GM10266 (cell line): ENCODE results near the gene COL16A1.

ENCODE experiments used
- DNase-seq: peaks from one replicate; pipeline ENCODE4 v3.0.0; 2012; ENCODE audit errors: extremely low spot score
- TF ChIP-seq, protein P1 (sequence below): IDR thresholded peaks from 2 replicates; pipeline ENCODE4 v1.5.1; 2012; ENCODE audit warnings: mild to moderate bottlenecking, low read depth; ENCODE audit not compliant: control insufficient read depth, insufficient read depth; ENCODE audit errors: missing control alignments

The COL16A1 gene

DNA sequence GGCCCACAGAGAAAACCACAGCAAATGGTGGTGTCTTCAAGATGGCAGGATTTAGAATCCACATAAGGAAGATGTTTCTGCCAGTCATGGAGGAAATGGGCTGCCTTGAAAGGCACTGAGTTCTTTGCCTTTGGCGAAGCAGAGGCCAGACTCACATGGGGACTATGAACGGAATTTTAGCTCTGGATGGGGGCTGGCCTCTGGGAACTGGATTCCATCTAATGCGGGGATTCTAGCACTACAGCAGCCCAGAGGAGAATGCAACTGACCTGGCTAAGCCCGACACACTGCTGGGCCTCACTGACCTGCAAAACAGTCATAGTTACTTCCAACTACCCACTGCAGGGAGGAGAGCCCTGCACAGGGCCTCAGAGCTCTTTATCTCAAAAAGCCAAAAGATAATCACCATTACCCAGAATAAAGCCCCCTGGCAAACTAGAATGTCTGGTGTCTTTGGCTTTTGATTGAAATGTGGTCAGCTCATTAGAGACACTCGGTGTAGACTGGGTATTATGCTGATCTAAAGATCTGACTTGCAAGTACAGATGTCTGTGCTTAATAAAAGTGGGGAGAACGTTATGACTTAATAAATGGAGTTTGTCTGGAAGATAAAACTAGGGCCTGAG lies 74.8 kb downstream of the COL16A1 start:
- DNase-seq, result no peak
- TF ChIP-seq, protein P1, sequence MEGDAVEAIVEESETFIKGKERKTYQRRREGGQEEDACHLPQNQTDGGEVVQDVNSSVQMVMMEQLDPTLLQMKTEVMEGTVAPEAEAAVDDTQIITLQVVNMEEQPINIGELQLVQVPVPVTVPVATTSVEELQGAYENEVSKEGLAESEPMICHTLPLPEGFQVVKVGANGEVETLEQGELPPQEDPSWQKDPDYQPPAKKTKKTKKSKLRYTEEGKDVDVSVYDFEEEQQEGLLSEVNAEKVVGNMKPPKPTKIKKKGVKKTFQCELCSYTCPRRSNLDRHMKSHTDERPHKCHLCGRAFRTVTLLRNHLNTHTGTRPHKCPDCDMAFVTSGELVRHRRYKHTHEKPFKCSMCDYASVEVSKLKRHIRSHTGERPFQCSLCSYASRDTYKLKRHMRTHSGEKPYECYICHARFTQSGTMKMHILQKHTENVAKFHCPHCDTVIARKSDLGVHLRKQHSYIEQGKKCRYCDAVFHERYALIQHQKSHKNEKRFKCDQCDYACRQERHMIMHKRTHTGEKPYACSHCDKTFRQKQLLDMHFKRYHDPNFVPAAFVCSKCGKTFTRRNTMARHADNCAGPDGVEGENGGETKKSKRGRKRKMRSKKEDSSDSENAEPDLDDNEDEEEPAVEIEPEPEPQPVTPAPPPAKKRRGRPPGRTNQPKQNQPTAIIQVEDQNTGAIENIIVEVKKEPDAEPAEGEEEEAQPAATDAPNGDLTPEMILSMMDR, result no peak

DNA sequence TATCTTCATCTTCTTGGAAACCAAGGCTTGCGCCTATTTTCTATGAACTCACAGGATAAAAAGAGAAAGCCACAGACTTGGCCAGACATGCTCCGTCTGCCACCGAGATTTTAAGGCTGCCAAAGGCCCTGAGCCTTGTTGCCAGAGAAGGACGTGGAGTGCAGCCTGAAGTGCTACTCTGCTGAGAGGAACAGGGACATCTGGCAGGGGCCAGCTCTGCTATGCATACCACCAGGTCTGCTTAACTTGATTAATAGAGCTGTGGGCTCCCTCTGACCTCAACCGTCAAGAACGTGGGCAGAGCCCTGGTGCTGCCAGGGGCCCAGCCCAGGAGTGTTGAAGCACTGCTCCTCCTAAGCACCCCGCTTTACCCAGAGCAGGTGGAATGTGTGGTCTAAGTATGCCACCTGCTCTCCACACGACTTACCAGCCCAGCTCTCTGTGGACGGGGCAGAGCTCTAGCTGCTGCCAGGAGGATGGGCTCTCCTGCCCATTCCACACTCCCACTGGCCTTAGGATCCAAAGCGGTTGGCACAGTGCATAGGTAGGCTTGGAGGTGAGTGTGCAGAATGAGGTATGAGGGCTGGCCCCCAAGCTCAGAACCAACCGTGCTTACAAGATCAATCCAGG lies 75.8 kb downstream of the COL16A1 start:
- TF ChIP-seq, protein P1, result no peak
- no peak for DNase-seq

DNA sequence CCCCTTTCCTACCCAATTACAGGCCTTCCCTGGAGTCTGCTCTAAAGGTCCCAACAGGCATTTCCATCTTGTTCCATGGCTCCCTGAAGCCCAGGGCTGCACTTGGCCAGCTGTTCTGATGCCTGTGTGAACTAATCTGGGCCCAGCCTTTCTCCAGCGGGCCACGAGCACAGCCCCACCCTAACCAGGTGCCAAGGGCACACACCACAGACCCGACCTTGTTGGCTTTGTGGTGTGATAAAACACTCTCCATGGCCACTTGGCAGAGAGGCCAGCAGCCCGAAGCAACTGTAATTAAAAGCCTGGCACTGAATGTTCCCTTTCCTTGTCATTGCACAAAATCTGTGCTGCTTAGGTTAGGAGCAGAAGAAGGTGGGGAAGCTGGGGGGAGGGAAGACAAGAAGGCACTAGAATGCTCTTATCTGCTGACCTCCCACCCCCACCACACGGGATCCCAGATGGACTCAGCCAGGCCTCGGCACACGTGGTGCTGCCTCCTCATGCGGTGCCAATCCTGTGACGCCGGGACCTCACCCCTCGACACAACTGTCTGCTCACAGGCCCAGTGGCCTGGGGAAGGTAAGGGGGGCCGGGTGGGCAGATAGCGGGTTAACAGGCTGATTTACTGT lies 76.4 kb downstream of the COL16A1 start:
- DNase-seq, result no peak
- TF ChIP-seq, protein P1, result no peak

DNA sequence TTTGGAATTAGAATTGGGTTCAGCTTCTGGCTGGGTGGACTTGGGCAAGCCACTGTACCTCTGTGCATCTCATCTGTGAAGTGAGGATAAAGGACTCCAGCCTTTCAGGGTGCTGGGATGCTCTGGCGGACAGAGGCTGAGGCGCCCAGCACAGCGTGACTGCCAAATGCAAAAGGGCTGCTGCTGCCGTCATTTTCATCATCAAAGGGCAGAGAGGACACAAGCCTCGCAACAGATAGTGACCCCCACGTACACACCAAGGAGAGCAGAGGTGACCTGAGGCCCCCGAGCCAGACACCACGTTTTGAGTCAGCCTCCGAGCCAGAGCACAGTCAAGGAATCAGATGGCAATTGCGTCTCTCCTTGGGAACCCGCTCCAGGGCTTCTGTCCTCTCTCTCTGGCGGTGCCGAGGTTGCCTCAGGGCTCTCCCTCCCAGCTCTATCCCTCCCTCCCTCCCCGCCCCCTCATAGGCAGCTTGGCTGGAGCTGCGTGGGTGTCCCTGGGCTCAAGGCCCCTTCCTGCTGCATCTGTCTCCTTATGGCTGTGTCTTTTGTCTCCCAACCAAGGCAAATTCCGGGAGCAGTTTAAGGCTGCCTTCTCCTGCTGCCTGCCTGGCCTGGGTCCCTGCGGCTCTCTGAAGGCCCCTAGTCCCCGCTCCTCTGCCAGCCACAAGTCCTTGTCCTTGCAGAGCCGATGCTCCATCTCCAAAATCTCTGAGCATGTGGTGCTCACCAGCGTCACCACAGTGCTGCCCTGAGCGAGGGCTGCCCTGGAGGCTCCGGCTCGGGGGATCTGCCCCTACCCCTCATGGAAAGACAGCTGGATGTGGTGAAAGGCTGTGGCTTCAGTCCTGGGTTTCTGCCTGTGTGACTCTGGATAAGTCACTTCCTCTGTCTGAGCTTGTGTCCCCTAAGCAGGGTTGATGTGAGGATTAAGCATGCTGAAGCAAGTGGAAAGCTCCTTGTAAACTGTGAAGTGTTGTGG lies 77.3 kb downstream of the COL16A1 start:
- TF ChIP-seq, protein P1, result no peak

DNA sequence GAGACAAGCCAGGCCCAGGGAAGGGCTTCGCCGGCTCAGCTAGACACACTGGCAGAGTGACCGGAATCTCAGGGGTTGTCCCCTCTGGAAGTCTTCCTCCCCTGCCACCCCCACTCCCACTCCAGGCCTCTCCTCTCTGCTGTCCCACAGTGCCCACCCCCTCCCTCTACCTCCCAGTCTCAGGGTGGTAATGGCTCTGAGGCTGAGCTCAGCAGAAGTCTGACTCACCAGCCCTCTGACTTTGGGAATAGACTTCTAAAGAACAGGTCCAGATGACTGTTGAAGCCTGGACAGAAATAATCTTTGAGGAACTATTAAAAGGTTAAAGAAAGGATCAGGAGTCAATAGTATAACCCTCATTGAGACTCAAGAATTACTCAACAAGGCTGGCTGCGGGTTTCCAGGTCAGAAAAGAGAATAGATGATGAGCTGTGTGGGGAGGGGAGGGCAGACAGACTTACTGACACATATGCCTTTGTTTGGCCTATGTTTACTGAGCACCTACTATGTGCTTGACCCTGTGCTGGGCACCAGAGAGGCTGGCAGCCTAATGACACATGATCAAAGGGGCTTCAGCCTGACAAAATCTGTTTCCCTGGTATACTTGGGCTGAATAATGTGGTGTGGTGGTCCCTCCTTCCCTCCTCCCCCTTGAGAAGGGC lies 78.1 kb downstream of the COL16A1 start:
- TF ChIP-seq, protein P1, result no peak
- no peak for DNase-seq

More for the DNA sequence above, 77.3 kb downstream of the COL16A1 start:
- DNase-seq, result no peak

DNA sequence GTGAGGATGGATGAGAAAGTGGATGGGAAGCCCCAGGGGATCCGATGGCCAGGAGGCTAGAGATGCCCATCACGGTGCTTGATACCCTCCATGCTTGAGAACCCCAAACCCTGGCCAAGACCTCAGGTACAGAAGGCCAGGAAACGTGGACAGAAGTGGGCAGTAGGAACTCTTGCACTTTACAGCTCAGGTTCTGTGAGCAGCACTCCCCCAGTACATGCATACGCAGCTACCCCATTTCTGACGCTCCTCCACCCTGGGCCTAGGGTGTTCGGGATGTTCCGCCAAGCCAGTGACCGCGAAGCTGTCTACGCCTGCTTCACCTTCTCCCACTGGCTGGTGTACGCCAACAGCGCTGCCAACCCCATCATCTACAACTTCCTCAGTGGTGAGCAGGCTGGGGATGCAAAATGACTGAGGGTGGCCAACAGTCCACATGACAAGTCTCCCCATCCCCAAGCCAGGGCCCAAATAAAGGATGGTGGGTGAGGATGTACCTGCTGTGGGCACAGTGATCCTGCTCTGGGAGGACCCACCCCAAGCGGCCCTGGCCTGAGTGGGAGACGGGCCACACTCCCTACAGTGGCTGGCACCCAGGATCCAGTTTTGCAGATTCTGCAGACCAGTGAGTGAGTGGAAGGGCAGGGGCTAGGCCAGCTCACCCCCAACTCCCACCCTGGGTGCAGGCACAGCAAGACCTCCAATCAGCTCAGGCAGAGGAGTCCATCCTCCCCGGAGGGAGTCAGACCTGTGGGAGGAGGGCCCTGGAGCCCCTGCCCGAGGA lies 78.9 kb downstream of the COL16A1 start:
- TF ChIP-seq, protein P1, result no peak
- DNase-seq, result no peak
